ENCODE data around the gene ARHGAP15. TPM values are rescaled to one million over a fixed set of nuclear protein-coding genes. Genes with fewer than 3 reads are reported as not detected.
A peak's percentile ranks its signal among the peaks of the same experiment; 100 is the strongest.
"Not testable (repeated sequence)": the region's sequence is repeated elsewhere in the genome, so short reads cannot be mapped to it uniquely, and the experiment has no call there.

ARHGAP15 gene
- total RNA-seq, 1 donor from 2014 or later = 32.2 TPM

- DNase-seq = no peak
These were observed 401.5 kb downstream of the ARHGAP15 start for GRCh38 chr2:143530758-143531157.

- peak; percentile 88 for DNase-seq
These were observed 402.8 kb downstream of the ARHGAP15 start for GRCh38 chr2:143532061-143532460.

DNA sequence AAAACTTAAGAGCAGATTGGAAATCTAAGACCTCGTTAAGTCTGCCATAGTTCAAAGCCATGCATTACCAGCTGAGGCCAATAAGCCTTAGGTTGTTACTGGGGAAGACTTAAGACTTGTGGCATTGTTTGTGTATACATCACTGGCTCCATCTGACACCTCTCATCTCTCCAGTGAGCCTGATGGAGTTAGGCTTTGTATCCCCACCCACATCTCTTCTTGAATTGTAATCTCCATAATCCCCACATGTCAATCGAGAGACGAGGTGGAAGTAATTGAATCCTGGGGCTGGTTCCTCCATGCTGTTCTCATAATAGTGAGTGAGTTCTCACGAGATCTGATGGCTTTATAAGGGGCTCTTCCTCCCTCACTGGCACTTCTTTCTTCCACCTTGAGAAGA, 404.6 kb downstream of the ARHGAP15 start:
- DNase-seq = no peak

GRCh38 chr2:143535802-143536201, 406.6 kb downstream of the ARHGAP15 start:
- no peak for DNase-seq

GRCh38 chr2:143541899-143542298, 412.7 kb downstream of the ARHGAP15 start:
- not testable (repeated sequence) for DNase-seq

DNA sequence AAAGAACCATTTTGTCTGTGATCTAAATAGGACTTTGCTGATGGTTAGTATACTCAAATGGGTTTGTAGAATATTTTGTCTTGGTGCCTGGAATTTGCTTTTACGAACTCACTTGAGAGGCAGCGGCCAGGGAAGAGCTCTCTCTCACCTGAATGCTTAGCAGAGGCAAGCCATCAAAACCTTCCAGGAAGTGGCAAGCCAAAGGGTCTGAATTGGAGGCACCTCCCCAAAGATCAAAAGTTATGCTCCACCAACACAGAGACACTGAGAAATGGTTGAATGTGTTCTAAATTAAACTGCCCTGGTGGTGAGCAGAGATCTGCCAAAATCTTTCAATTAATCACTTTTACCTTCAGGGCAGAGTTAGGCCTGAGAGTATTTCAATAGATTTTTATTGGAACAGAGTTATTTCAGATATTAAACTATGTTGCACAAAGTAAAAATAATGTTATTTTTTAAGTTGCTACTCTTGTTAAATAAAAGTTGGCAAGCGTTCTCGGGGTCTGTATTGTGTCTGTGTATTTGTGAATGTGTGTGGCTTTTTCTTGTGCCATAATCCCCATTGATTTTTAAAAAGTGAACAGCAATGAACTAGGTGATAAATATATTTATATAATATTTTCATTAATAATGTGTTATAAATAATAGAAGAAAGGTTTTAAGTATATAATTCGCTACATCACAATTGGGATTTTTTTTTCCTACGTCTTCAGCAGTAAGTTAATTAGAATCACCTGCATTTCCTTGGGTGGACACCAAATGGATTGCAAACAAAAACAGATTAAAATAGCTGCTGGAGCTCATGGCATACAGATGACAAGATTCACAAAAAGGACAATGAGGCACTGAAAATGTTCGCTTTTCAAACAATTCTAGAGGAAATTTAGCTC, 416.1 kb downstream of the ARHGAP15 start:
- peak; percentile 58 for DNase-seq

- DNase-seq = peak; percentile 93
These were observed 416.7 kb downstream of the ARHGAP15 start for GRCh38 chr2:143545949-143546255.

GRCh38 chr2:143548032-143548431, 418.8 kb downstream of the ARHGAP15 start:
- no peak for DNase-seq

- DNase-seq = no peak
These were observed 421.3 kb downstream of the ARHGAP15 start for GRCh38 chr2:143550500-143550899.

DNA sequence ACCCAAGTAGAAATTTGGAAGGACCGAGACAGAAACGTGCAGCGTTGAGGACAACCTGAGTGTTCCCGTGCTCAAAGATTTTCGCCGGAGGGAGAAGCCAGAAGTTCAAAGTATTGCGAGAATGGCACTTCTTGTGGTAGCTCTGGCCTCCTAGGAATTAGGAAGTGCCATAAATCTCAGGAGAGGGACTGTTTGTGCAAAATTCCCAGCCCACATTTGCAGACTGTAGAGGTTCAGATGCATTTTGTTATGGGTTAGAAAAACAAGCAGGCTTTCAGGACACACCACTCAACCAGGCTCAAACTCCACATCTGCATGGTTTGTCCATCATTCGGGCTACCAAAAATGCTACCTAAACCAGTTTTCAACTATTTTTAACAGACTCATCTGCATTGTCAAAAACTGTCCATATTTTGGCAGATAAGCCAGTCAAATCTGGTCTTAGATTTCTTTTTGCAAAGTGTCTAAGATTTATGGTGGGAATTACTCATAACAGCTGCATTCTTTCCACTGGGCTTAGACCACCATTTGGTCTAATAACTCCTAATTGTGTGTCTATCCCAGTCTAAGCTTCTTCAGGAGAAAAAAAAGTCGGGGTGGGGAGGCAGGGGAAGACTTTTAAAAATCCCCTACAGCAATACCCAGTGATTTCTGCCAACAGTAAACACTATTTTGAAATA, 422.9 kb downstream of the ARHGAP15 start:
- DNase-seq = peak; percentile 76

DNA sequence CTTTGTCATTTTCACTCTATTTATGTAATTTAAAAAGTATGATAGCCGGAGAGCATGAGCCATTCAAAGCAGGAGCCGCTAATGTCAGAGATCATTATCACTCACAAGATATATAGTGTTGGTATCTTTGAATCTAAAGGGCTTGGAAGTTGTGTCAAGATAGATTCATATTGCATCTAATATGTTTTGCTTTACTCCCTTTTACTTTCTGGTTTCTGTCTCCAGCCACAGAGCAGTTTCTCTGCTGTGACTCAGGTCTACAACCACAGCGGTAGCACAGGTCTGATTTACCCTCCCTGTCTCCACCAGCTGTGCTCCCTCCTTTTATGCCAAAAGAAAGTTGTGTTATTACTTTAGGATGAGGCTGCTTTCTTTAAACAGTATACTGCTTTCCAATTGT, 424.0 kb downstream of the ARHGAP15 start:
- DNase-seq = no peak

DNA sequence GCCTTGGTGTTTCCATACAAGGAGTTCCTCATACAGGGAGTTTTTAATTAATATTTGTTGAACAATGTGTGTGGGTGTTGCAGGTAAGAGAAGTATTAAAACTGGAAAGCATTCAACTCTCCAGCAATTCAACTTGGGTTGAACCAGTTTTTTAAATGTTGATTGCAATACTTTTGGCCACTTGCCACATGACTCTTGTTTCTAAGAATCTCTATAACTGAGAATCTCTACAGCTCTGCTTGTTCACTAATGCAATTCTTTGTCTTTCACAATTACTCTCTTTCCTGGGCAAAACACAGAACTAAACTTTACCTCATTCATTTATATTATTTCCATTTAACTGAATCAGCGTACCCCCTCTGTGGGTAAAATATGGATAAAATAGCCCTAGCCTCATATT, 429.4 kb downstream of the ARHGAP15 start:
- peak; percentile 49 for DNase-seq

DNA sequence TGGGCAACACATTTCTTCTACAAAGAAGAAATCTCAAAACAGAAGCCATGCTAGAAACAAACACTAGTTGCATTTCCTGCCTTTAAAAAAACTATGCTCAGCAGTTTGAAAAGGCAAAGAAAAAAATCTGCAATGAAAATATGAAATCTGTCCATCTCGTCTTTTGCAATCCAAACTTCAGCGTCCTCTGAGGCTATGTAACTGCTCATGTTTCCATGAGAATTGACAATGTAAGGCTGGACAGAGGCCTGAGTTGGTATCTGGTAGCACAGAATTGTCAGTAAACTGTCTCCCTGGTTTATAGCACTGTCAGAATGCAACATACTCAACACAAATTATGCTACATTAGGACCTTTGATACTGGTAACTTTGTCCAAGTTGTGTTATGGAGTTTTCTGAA, 429.9 kb downstream of the ARHGAP15 start:
- DNase-seq = no peak

- DNase-seq = no peak
These were observed 431.5 kb downstream of the ARHGAP15 start for GRCh38 chr2:143560724-143561123.

- DNase-seq = no peak
These were observed 435.2 kb downstream of the ARHGAP15 start for GRCh38 chr2:143564419-143564818.

GRCh38 chr2:143571747-143572146, 442.5 kb downstream of the ARHGAP15 start:
- DNase-seq = no peak

GRCh38 chr2:143572421-143572820, 443.2 kb downstream of the ARHGAP15 start:
- DNase-seq = no peak

GRCh38 chr2:143574069-143574468, 444.9 kb downstream of the ARHGAP15 start:
- no peak for DNase-seq

DNA sequence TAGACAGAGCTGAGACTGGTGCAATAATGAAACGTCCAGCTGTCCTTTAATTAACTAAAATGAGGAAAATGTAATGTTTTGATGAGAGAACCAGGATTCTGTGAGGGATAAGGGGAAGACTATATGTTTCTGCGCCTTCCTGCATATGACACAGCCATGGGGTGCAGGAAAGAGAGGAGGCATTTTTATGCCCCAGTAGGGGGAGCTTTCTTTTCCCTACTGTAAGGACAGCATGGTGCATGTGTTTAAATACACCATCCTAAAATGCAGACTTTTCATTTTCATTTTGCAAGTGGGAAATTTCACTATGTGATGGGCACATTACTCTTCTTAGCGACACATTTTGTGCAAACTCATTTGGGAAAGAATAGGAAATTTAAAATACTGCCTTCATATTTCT, 446.1 kb downstream of the ARHGAP15 start:
- no peak for DNase-seq

- no peak for DNase-seq
These were observed 448.3 kb downstream of the ARHGAP15 start for GRCh38 chr2:143577489-143577888.

DNA sequence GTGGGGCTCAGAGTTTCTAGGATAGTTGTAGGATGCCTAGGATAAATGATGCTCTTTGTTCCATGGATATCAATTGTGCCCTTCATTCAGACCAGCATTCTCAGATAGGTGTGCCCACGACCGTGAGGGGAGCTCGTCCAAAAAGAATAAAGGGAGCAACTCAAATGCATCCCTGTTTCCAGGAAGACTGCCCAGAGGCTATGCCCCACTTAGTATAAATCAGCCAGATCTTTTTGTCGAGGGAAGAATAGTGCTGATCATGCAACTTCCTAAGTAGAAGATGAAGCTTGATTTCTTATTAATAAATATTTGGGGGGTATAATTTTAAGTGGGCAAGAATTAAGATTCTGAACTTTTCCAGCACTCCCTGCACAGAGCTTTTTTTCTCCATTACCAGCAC, 450.2 kb downstream of the ARHGAP15 start:
- no peak for DNase-seq

DNA sequence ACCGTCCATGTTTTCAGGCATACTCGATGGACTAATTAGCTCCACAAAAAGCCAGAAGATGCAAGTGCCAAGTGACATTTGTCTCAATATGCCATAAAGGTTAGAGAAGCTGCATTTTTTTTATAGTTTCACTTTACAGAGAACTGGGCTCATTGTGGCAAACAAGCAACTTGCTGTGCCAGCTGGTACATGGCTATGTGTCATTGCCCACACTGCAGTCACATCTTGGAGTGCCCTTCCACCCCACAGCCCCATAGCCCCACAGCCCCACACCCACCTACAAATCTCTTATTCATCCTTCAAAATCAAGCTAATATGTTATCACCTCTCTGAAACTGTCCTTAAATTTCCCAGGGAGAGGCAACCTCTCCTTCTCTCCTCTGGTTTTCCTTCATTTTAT, 451.9 kb downstream of the ARHGAP15 start:
- DNase-seq = no peak

DNA sequence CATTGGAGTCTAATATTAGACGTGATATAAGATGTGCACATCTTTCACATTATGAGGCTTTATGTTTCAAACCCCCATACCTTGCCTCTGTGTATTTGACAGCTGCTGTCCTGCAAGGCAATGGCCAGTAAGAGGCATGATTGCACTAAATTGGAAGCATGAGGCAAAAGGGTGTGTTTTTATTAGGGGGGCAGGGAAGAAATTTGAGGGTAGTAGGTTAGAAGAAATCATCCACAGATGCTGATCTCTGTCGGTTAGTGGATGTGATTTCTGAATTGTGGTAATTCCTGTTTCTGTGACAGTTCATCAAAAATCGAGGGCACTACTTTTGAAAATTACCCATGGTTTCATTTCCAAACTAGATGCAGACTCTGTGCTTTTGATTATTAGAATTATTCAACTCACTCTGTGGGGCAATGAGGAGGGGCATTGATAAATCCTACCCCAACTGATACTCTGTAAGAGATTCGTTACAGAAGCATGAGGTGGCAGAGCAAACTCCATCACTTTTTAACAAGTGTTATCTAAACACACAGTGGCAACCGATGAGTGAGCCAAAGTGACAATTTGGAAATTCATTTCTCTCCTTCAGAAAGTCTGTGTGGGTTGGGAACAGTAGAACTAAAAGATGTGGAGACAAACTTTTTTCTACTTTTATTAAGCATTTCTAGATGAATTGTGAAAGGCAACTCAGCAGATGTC, 453.0 kb downstream of the ARHGAP15 start:
- DNase-seq = peak; percentile 46
